RKO (cell line): Measurements from ENCODE around the gene GOLGA6L4.
"Not testable (repeated sequence)": the region's sequence is repeated elsewhere in the genome, so short reads cannot be mapped to it uniquely, and the experiment has no call there.

Experiments
- DNase-seq: peaks from one replicate; pipeline ENCODE4 v3.0.0-alpha.2; 2016; ENCODE audit warnings: low spot score

Gene GOLGA6L4

GRCh38 chr15:84235573-84235972 is at the start of gene GOLGA6L4:
GOLGA6L4 (plus strand) TSS chr15:84235773; CDS start chr15:84235835, 62 bp downstream.
- DNase-seq: not testable (repeated sequence)

- DNase-seq: not testable (repeated sequence)
Measured at GRCh38 chr15:84192982-84193381, 42.6 kb upstream of the GOLGA6L4 start.

GRCh38 chr15:84195603-84196002 is 40.0 kb upstream of the GOLGA6L4 start:
- DNase-seq: not testable (repeated sequence)

GRCh38 chr15:84196530-84197188 is 38.9 kb upstream of the GOLGA6L4 start:
- not testable (repeated sequence) for DNase-seq

- DNase-seq: not testable (repeated sequence)
Measured at GRCh38 chr15:84199865-84200264, 35.7 kb upstream of the GOLGA6L4 start.

- not testable (repeated sequence) for DNase-seq
Measured at GRCh38 chr15:84246441-84246840, 10.9 kb downstream of the GOLGA6L4 start.
